T-cell (primary cell): ENCODE results near the gene ENOPH1. TPM values are rescaled to one million over a fixed set of nuclear protein-coding genes. Genes with fewer than 3 reads are reported as not detected.
"Not testable (repeated sequence)": the region's sequence is repeated elsewhere in the genome, so short reads cannot be mapped to it uniquely, and the experiment has no call there.

Experiments
- ATAC-seq, 4 experiments: fragments of 200-7000 bp in 3 of 4; fragments of 150-1000 bp in 1 of 4; cut with Tn5 transposase; replicated peaks in 1 of 4; 1 replicate in 3 of 4; 2 replicates in 1 of 4; pipeline ENCODE4 v1.10.0; 2021; ENCODE audit warnings: moderate library complexity in 3 of 4, mild to moderate bottlenecking in 2 of 4, moderate number of reproducible peaks in 1 of 4
- CTCF ChIA-PET, 2 donors: fragments of 300-600 bp; sonication (Branson Sonifier 250); formaldehyde crosslinking; loops; one replicate each; lab custom pipeline; 2022; ENCODE audit warnings: antibody characterized with exemption in 2 of 2; lab: Charles Lee
- POLR2A ChIA-PET, 2 donors: fragments of 300-600 bp; sonication (Branson Sonifier 250); formaldehyde crosslinking; loops; one replicate each; lab custom pipeline; 2022; ENCODE audit warnings: antibody characterized with exemption in 2 of 2; lab: Charles Lee
- DNase-seq, 35 experiments: peaks; one replicate each; pipeline versions ENCODE4 v3.0.0 to v3.0.0-alpha.2; 2013 to 2023
- H3K27ac ChIP-seq: one replicate; pipeline ENCODE4 v1.5.1; 2013; ENCODE audit warnings: low read length
- H3K27me3 ChIP-seq, 2 experiments: replicated peaks in 1 of 2; 1 replicate in 1 of 2; 2 replicates in 1 of 2; pipeline versions ENCODE4 v1.6.1 to v1.7.0; 2013; ENCODE audit warnings: low read length in 1 of 2, mixed read lengths in 1 of 2; ENCODE audit not compliant: control insufficient read depth in 2 of 2, insufficient read depth in 2 of 2; ENCODE audit errors: extremely low read depth in 1 of 2
- H3K36me3 ChIP-seq, 2 donors: 1 replicate in 1 of 2; 2 replicates in 1 of 2; pipeline versions ENCODE4 v1.6.1 to v1.7.0; 2013; ENCODE audit warnings: low read length in 1 of 2; ENCODE audit not compliant: control insufficient read depth in 2 of 2, insufficient read depth in 1 of 2; ENCODE audit errors: extremely low read depth in 1 of 2
- H3K4me1 ChIP-seq, 2 experiments: 1 replicate in 1 of 2; 2 replicates in 1 of 2; pipeline versions ENCODE4 v1.6.1 to v1.7.0; 2013; ENCODE audit warnings: low read length in 2 of 2, mixed read lengths in 1 of 2; ENCODE audit not compliant: insufficient read depth in 2 of 2, control insufficient read depth in 1 of 2; ENCODE audit errors: extremely low read depth in 1 of 2
- H3K4me3 ChIP-seq, 2 donors: 1 replicate in 1 of 2; 2 replicates in 1 of 2; pipeline versions ENCODE4 v1.5.1 to v1.7.0; 2013; ENCODE audit warnings: mild to moderate bottlenecking in 2 of 2, low read length in 1 of 2, moderate library complexity in 1 of 2; ENCODE audit not compliant: control insufficient read depth in 1 of 2; ENCODE audit errors: extremely low read depth in 1 of 2
- H3K9me3 ChIP-seq: 2 replicates; pipeline ENCODE4 v1.7.0; 2013
- H3K27ac Mint-ChIP-seq, 2 donors: one replicate each; pipeline ENCODE4 v1.8.0; 2020 to 2021; ENCODE audit warnings: mild to moderate bottlenecking in 2 of 2, mixed read lengths in 2 of 2
- H3K27me3 Mint-ChIP-seq, 2 donors: one replicate each; pipeline ENCODE4 v1.8.0; 2021 to 2022; ENCODE audit warnings: mixed read lengths in 2 of 2
- H3K36me3 Mint-ChIP-seq: one replicate; pipeline ENCODE4 v1.8.0; 2021; ENCODE audit warnings: mixed read lengths
- H3K4me1 Mint-ChIP-seq, 3 donors: one replicate each; pipeline ENCODE4 v1.8.0; 2020 to 2022; ENCODE audit warnings: mixed read lengths in 3 of 3, mild to moderate bottlenecking in 1 of 3
- H3K4me3 Mint-ChIP-seq, 3 donors: one replicate each; pipeline ENCODE4 v1.8.0; 2020 to 2022; ENCODE audit warnings: mild to moderate bottlenecking in 3 of 3, mixed read lengths in 3 of 3, moderate library complexity in 3 of 3
- H3K9me3 Mint-ChIP-seq, 3 donors: one replicate each; pipeline ENCODE4 v1.8.0; 2020 to 2022; ENCODE audit warnings: mixed read lengths in 3 of 3
- WGBS: methylation state at CpG from one replicate; pipeline ENCODE4 v1.1.5; 2013; ENCODE audit warnings: missing lambda C conversion rate; ENCODE audit not compliant: insufficient coverage; 5-methylcytosine and 5-hydroxymethylcytosine counted together
- total RNA-seq, 35 experiments: library from RNA in 6 of 35; stranded (reverse) in 6 of 35; fragments of 120-200 nt in 1 of 35; gene quantifications; one replicate each; pipeline versions ENCODE4 v1.2.1 to v1.2.4 and lab custom pipeline; 2013 to 2026

ENOPH1 gene
- total RNA-seq, 5 donors from 2014 or later (not counting 1 experiment from before 2014, with no cell fraction given): 21.8 to 29.4 (median 25.9) TPM

DNA sequence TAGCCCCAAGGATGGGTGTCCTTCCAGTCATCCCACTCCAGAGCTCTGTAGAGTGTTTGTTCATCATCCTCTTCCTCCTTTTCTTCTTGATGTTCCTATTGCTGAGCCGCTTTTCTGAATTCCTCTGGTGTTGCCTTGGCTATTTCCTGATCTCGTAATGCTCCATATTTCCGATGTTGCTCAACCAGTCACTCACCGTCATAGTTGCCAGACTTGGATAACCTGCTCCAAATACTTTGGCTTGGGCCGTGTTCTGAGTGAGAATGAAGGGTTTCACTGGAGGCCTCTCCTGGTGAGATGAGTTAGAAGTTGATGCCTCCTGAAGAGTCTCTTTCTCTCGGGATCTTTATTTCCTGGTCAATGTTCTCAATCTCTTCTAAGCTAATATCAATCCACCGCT is 28.8 kb upstream of the ENOPH1 start:
- Histone ChIP-seq H3K27ac (no peak overlapping the region), H3K9me3 (no peaks in the 10 kb centered on the region), H3K36me3 (no peaks in the 10 kb centered on the region), H3K4me1 (no peaks in the 10 kb centered on the region), H3K4me3 (no peak overlapping the region), H3K27me3 (peaks cover 0 to 3% of the 10 kb centered on the region in 2 experiments)
- ATAC-seq: no peak
- WGBS: 88% methylated on average over 5 of the region's 7 CpGs
- H3K4me3 Mint-ChIP-seq: no peak overlapping the region
- H3K27ac Mint-ChIP-seq: no peak overlapping the region
- no peak for DNase-seq
- H3K9me3 Mint-ChIP-seq: no peaks in the 10 kb centered on the region
- H3K4me1 Mint-ChIP-seq: no peaks in the 10 kb centered on the region
- POLR2A ChIA-PET: no interaction called here
- CTCF ChIA-PET: no interaction called here
- H3K27me3 Mint-ChIP-seq: peaks cover 0 to 9% of the 10 kb centered on the region in 2 donors
- H3K36me3 Mint-ChIP-seq: no peaks in the 10 kb centered on the region

DNA sequence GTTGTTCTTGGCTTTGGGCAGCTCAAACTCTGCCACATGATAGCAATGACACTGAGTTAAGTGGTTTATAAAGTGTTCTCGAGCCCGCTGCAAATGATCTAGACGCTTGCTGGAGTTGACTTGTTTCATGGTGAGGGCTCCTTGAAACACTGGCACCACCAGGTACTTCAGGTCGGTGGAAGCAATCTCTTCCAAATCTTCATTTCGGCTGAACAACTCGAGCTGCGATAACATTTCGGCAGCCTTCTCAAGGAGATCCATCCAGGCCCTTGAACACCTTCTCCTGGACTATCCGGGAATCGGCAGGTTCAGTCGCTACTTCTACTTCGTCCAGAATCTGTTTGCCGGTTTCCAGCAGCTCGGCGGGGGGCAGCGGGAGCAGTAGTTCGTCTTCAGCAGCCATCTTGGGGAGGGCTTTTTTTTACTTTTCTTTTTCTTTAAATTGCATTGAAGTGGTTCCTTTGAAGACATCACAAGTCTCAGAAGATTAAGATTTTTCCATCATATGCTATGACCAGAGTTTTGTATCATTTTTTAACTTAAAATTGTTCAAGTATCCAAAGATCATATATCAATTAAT is 28.1 kb upstream of the ENOPH1 start:
- no peaks in the 10 kb centered on the region for H3K9me3 ChIP-seq
- ChIA-PET CTCF (no interaction called here), POLR2A (no interaction called here)
- DNase-seq (no peak), ATAC-seq (no peak)
- no peak overlapping the region for H3K27ac ChIP-seq
- Mint-ChIP-seq H3K36me3 (no peaks in the 10 kb centered on the region), H3K4me1 (no peaks in the 10 kb centered on the region), H3K9me3 (no peaks in the 10 kb centered on the region), H3K27ac (no peak overlapping the region), H3K4me3 (no peak overlapping the region), H3K27me3 (peaks cover 0 to 9% of the 10 kb centered on the region in 2 donors)
- 98% methylated on average over 9 of the region's 17 CpGs for WGBS
- H3K4me1 ChIP-seq: no peaks in the 10 kb centered on the region
- peaks cover 0 to 3% of the 10 kb centered on the region in 2 experiments for H3K27me3 ChIP-seq
- H3K36me3 ChIP-seq: no peaks in the 10 kb centered on the region
- no peak overlapping the region for H3K4me3 ChIP-seq

DNA sequence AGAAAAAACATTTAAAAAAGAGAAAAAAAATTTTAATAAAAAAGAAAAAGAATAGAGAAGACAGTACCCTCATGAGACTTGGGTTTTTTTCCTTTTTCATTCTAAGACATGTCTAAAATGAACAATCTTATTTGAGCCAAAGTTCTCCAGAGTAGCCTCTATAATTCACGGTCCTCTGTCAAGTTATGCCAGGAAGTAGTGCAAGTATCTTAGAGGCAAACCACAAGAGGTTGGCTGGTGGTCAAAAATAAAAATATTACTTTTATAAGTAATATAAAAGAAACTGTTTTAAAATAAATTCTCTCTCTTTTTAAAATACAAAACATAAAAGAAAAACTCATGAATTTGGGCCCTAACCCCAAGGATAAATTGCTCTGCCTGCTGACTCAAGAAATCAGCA is 26.7 kb upstream of the ENOPH1 start:
- Histone ChIP-seq H3K36me3 (no peaks in the 10 kb centered on the region), H3K27me3 (peaks cover 0 to 3% of the 10 kb centered on the region in 2 experiments), H3K4me1 (no peaks in the 10 kb centered on the region), H3K4me3 (no peak overlapping the region), H3K9me3 (no peaks in the 10 kb centered on the region), H3K27ac (no peak overlapping the region)
- CTCF ChIA-PET: interaction anchor here in 1 of 2 donors (0.6 kb wide), 1 partner anchor 607 kb away, joined by 7 read pairs; the partner anchor contains the start of gene LIN54
- WGBS: no CpG with 5 or more reads among the region's 1 CpG
- Mint-ChIP-seq H3K9me3 (no peaks in the 10 kb centered on the region), H3K4me1 (no peaks in the 10 kb centered on the region), H3K27ac (no peak overlapping the region), H3K27me3 (peaks cover 0 to 9% of the 10 kb centered on the region in 2 donors), H3K36me3 (no peaks in the 10 kb centered on the region), H3K4me3 (no peak overlapping the region)
- no peak for ATAC-seq
- POLR2A ChIA-PET: no interaction called here
- no peak for DNase-seq

DNA sequence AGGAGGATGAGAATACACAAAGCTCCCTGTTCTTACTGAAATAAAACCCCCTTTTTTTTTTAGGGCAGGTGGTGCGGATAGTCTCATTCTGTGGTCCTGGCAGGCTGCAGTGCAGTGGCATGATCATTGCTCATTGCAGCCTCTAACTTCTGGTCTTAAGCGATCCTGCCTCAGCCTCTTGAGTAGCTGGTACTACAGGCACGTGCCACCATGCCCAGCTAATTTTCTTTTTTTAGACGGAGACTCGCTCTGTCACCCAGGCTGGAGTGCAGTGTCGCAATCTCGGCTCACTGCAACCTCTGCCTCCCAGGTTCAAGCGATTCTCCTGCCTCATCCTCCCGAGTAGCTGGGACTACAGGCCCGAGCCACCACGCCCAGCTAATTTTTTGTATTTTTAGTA is 15.3 kb upstream of the ENOPH1 start:
- POLR2A ChIA-PET: interaction anchor here in 1 of 2 donors (0.8 kb wide), 1 partner anchor 599 kb away, joined by 3 read pairs; no protein-coding TSS in a partner anchor

DNA sequence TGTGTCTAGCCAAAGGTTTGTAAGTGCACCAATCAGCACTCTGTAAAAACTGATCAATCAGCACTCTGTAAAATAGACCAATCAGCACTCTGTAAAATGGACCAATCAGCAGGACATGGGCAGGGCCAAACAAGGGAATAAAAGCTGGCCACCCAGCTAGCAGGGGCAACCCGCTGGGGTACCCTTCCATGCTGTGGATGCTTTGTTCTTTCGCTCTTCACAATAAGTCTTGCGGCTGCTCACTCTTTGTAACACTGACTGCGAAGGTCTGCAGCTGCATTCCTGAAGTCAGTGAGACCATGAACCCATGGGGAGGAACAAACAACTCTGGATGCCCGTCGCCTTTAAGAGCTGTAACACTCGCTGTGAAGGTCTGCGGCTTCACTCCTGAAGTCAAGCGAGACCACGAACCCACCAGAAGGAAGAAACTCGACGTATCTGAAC is 14.4 kb upstream of the ENOPH1 start:
- ChIA-PET POLR2A (interaction anchor here (0.5 to 0.6 kb wide), 2 partner anchors 11 to 49 kb away, joined by 5 to 8 read pairs; no protein-coding TSS in a partner anchor), CTCF (interaction anchor here (0.6 to 1.4 kb wide), 2 partner anchors 61 to 375 kb away, joined by 3 read pairs; no protein-coding TSS in a partner anchor)
- peaks cover 0 to 3% of the 10 kb centered on the region in 2 experiments for H3K4me1 ChIP-seq
- H3K4me3 ChIP-seq: no peak overlapping the region
- ATAC-seq (peak in 1 of 4 experiments; percentile 37), DNase-seq (no peak)
- H3K27me3 ChIP-seq: peaks cover 0 to 20% of the 10 kb centered on the region in 2 experiments
- H3K9me3 ChIP-seq: no peaks in the 10 kb centered on the region
- H3K36me3 Mint-ChIP-seq: no peaks in the 10 kb centered on the region
- WGBS: 54% methylated on average over 10 of the region's 12 CpGs
- no peaks in the 10 kb centered on the region for H3K9me3 Mint-ChIP-seq
- no peak overlapping the region for H3K27ac ChIP-seq
- no peak overlapping the region for H3K4me3 Mint-ChIP-seq
- H3K27me3 Mint-ChIP-seq: peaks cover 19% of the 10 kb centered on the region in 2 donors
- no peak overlapping the region for H3K27ac Mint-ChIP-seq
- peaks cover 0 to 13% (median 10%) of the 10 kb centered on the region in 3 donors for H3K4me1 Mint-ChIP-seq
- no peaks in the 10 kb centered on the region for H3K36me3 ChIP-seq

More for the DNA sequence above, 15.3 kb upstream of the ENOPH1 start:
- H3K4me1 ChIP-seq, H3K27ac Mint-ChIP-seq, ATAC-seq, H3K9me3 Mint-ChIP-seq, H3K4me3 ChIP-seq, H3K4me3 Mint-ChIP-seq, H3K9me3 ChIP-seq, DNase-seq, H3K36me3 Mint-ChIP-seq, H3K36me3 ChIP-seq, H3K27ac ChIP-seq, H3K4me1 Mint-ChIP-seq: not testable (repeated sequence)
- WGBS: 89% methylated on average over 8 of the region's 11 CpGs
- CTCF ChIA-PET: interaction anchor here (0.6 to 1.4 kb wide), 4 partner anchors 17 to 1898 kb away, joined by 3 to 4 read pairs (median 3); no protein-coding TSS in a partner anchor
- peaks cover 0 to 20% of the 10 kb centered on the region in 2 experiments for H3K27me3 ChIP-seq
- H3K27me3 Mint-ChIP-seq: peaks cover 19% of the 10 kb centered on the region in 2 donors

DNA sequence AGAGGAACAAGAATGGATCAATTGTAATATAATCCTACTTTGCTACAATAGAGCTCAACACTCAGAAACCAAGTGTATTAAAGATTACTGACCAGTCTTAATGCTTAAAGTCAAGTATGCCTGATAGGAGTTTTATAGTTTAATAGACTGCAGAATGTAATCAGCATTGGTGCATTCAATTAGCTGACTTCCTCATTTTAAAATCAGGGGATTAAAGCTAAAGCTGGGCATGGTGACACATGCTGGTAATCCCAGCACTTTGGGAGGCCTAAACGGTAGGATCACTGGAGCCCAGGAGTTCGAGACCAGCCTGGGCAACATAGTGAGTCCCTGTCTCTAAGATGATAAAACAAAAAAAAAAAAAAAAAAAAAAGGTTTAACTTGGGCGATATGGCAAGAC is 10.9 kb upstream of the ENOPH1 start:
- no peak overlapping the region for H3K4me3 Mint-ChIP-seq
- ChIA-PET POLR2A (interaction anchor here (0.6 to 1.0 kb wide), 3 partner anchors 9 to 22 kb away, joined by 4 to 5 read pairs (median 5); no protein-coding TSS in a partner anchor), CTCF (interaction anchor here (0.6 to 1.7 kb wide), 4 partner anchors 9 to 164 kb away, joined by 3 to 7 read pairs (median 5); no protein-coding TSS in a partner anchor)
- no peak overlapping the region for H3K4me3 ChIP-seq
- no peaks in the 10 kb centered on the region for H3K9me3 Mint-ChIP-seq
- H3K27me3 ChIP-seq: peaks cover 0 to 18% of the 10 kb centered on the region in 2 experiments
- ATAC-seq (no peak), DNase-seq (no peak)
- WGBS: no CpG with 5 or more reads among the region's 3 CpGs
- no peaks in the 10 kb centered on the region for H3K9me3 ChIP-seq
- H3K4me1 ChIP-seq: peaks cover 0 to 3% of the 10 kb centered on the region in 2 experiments
- no peak overlapping the region for H3K27ac ChIP-seq
- peaks cover 19% of the 10 kb centered on the region in 2 donors for H3K27me3 Mint-ChIP-seq
- peaks cover 0 to 26% of the 10 kb centered on the region in 2 donors for H3K36me3 ChIP-seq
- peaks cover 7 to 32% (median 16%) of the 10 kb centered on the region in 3 donors for H3K4me1 Mint-ChIP-seq
- peaks cover 21% of the 10 kb centered on the region for H3K36me3 Mint-ChIP-seq
- no peak overlapping the region for H3K27ac Mint-ChIP-seq
